Measurements from ENCODE around the gene SLC17A4. TPM values are rescaled to one million over a fixed set of nuclear protein-coding genes. Genes with fewer than 3 reads are reported as not detected.
A peak's percentile ranks its signal among the peaks of the same experiment; 100 is the strongest.

Gene SLC17A4
- total RNA-seq, 1 experiment from 2014 or later: not detected

- no peaks in the 10 kb centered on the region for H3K4me1 Mint-ChIP-seq (ENCODE audit: insufficient read depth, unreplicated experiment)
- CTCF ChIA-PET: interaction anchor here (0.5 to 0.7 kb wide), 2 partner anchors 180 to 824 kb away, joined by 3 read pairs; no protein-coding TSS in a partner anchor
- BruUV-seq (replicated peaks): no TSS peak
- TF ChIP-seq CTCF (IDR thresholded peaks at IDR 0.05; ENCODE audit: unreplicated experiment): no peak
- no peak overlapping the region for H3K4me3 Mint-ChIP-seq (ENCODE audit: unreplicated experiment)
- no peaks in the 10 kb centered on the region for H3K36me3 Mint-ChIP-seq (ENCODE audit: insufficient read depth, unreplicated experiment)
- no peak for DNase-seq (ENCODE audit: unreplicated experiment)
- peaks cover 11% of the 10 kb centered on the region for H3K27me3 Mint-ChIP-seq (ENCODE audit: insufficient read depth, unreplicated experiment)
- intact Hi-C loops (cut with micrococcal nuclease): no loop called here
- H3K9me3 Mint-ChIP-seq (ENCODE audit: unreplicated experiment): no peaks in the 10 kb centered on the region
- H3K27ac Mint-ChIP-seq (ENCODE audit: low read depth, unreplicated experiment): no peak overlapping the region
- POLR2A ChIA-PET: no interaction called here
Observed at GRCh38 chr6:25781134-25781533, 26.6 kb downstream of the SLC17A4 start.

- CTCF ChIA-PET: interaction anchor here (0.6 to 1.3 kb wide), 3 partner anchors 12 to 508 kb away, joined by 3 to 4 read pairs (median 3); partner anchors contain the start of gene CARMIL1
- no TSS peak for BruUV-seq (replicated peaks)
Observed at GRCh38 chr6:25787428-25787827, 32.9 kb downstream of the SLC17A4 start.

GRCh38 chr6:25788305-25788922 is 33.9 kb downstream of the SLC17A4 start:
- Mint-ChIP-seq H3K36me3 (ENCODE audit: insufficient read depth, unreplicated experiment) (no peaks in the 10 kb centered on the region), H3K27me3 (ENCODE audit: insufficient read depth, unreplicated experiment) (no peaks in the 10 kb centered on the region), H3K9me3 (ENCODE audit: unreplicated experiment) (no peaks in the 10 kb centered on the region), H3K4me1 (ENCODE audit: insufficient read depth, unreplicated experiment) (no peaks in the 10 kb centered on the region), H3K4me3 (ENCODE audit: unreplicated experiment) (no peak overlapping the region), H3K27ac (ENCODE audit: low read depth, unreplicated experiment) (no peak overlapping the region)
- TF ChIP-seq CTCF (IDR thresholded peaks at IDR 0.05; ENCODE audit: unreplicated experiment): peak; percentile 32
- BruUV-seq (replicated peaks): no TSS peak
- CTCF ChIA-PET: interaction anchor here (0.6 to 1.3 kb wide), 6 partner anchors 13 to 243 kb away, joined by 3 to 5 read pairs (median 4); no protein-coding TSS in a partner anchor
- POLR2A ChIA-PET: interaction anchor here (0.7 kb wide), 1 partner anchor 274 kb away, joined by 3 read pairs; no protein-coding TSS in a partner anchor
- peak; percentile 77 for DNase-seq (ENCODE audit: unreplicated experiment)
- intact Hi-C loops (cut with micrococcal nuclease): loop anchor here (1.0 to 2.0 kb wide), 3 partner anchors 102 to 214 kb away; no protein-coding TSS in a partner anchor

More at GRCh38 chr6:25787428-25787827, 32.9 kb downstream of the SLC17A4 start:
- no peaks in the 10 kb centered on the region for H3K9me3 Mint-ChIP-seq (ENCODE audit: unreplicated experiment)
- no peak for TF ChIP-seq CTCF (IDR thresholded peaks at IDR 0.05; ENCODE audit: unreplicated experiment)
- POLR2A ChIA-PET: interaction anchor here (0.7 kb wide), 1 partner anchor 275 kb away, joined by 3 read pairs; no protein-coding TSS in a partner anchor
- H3K36me3 Mint-ChIP-seq (ENCODE audit: insufficient read depth, unreplicated experiment): no peaks in the 10 kb centered on the region
- no peak for DNase-seq (ENCODE audit: unreplicated experiment)
- H3K4me3 Mint-ChIP-seq (ENCODE audit: unreplicated experiment): no peak overlapping the region
- intact Hi-C loops (cut with micrococcal nuclease): no loop called here
- H3K27me3 Mint-ChIP-seq (ENCODE audit: insufficient read depth, unreplicated experiment): no peaks in the 10 kb centered on the region
- no peak overlapping the region for H3K27ac Mint-ChIP-seq (ENCODE audit: low read depth, unreplicated experiment)
- no peaks in the 10 kb centered on the region for H3K4me1 Mint-ChIP-seq (ENCODE audit: insufficient read depth, unreplicated experiment)

- no peaks in the 10 kb centered on the region for H3K36me3 Mint-ChIP-seq (ENCODE audit: insufficient read depth, unreplicated experiment)
- H3K4me3 Mint-ChIP-seq (ENCODE audit: unreplicated experiment): no peak overlapping the region
- no peak for DNase-seq (ENCODE audit: unreplicated experiment)
- H3K27ac Mint-ChIP-seq (ENCODE audit: low read depth, unreplicated experiment): no peak overlapping the region
- POLR2A ChIA-PET: no interaction called here
- no peak for TF ChIP-seq CTCF (IDR thresholded peaks at IDR 0.05; ENCODE audit: unreplicated experiment)
- H3K9me3 Mint-ChIP-seq (ENCODE audit: unreplicated experiment): no peaks in the 10 kb centered on the region
- CTCF ChIA-PET: interaction anchor here (1.1 kb wide), 1 partner anchor 96 kb away, joined by 5 read pairs; no protein-coding TSS in a partner anchor
- H3K27me3 Mint-ChIP-seq (ENCODE audit: insufficient read depth, unreplicated experiment): no peaks in the 10 kb centered on the region
- intact Hi-C loops (cut with micrococcal nuclease): loop anchor here (2.0 kb wide), 1 partner anchor 213 kb away; no protein-coding TSS in a partner anchor
- no peaks in the 10 kb centered on the region for H3K4me1 Mint-ChIP-seq (ENCODE audit: insufficient read depth, unreplicated experiment)
- BruUV-seq (replicated peaks): no TSS peak
Observed at GRCh38 chr6:25789475-25789874, 34.9 kb downstream of the SLC17A4 start.
